ENCODE data around the gene ANKRD12. TPM values are rescaled to one million over a fixed set of nuclear protein-coding genes. Genes with fewer than 3 reads are reported as not detected.

The ANKRD12 gene
- total RNA-seq, 4 donors from 2014 or later = 84.7 to 137 (median 122) TPM

DNA sequence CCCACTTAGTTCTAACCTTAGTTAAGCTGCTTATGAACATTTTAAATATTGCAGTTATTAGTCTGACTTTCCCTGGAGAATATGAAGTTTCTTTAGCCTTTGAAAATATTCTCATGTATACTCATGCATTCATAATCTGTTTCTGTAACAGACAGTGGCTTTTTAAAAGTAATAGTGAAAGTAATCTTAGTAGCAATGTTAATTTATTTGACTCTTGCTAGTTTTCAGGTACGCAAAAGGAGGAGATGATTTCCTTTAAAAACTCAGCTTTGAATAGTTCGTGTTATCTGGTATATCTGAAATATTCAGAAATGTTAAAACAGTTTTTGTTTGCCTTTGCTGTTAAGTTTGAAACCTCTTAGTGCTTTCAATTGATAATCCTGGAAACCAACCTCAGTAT, 3.8 kb downstream of the ANKRD12 start:
- Histone ChIP-seq H3K4me1 (peaks cover 25 to 78% (median 28%) of the 10 kb centered on the region in 3 donors), H3K27me3 (no peaks in the 10 kb centered on the region), H3K27ac (peak overlapping the region in 3 of 4 donors; percentile 95 to 100 (median 96)), H3K36me3 (no peaks in the 10 kb centered on the region), H3K9me3 (no peaks in the 10 kb centered on the region), H3K4me3 (peak overlapping the region; percentile 73 to 99)
- WGBS, 2 donors (ENCODE audit: low coverage in 1 of 2) = 6 to 24% methylated on average over 2 of the region's 2 CpGs
- ATAC-seq = no peak
- no peak for TF ChIP-seq POLR2A (IDR thresholded peaks at IDR 0.05)

DNA sequence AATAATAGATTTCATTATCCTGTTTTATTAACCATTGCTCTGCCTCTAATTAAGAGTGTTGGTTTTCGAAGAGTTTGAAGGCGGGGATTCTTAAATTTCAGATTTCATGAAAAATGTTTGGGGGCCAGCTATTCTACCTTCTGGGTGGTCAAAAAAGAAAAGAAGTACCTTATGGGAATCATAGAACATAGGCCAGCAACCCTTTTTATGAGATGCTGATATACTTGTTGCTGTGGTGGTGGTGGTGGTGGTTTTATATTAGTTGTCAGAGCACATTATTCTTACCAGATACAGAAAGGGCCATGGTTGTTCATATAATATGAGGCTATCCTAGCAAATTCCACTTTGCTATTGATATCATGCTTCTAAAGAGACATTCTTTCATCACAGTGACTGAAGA, 4.4 kb downstream of the ANKRD12 start:
- TF ChIP-seq POLR2A (IDR thresholded peaks at IDR 0.05) = no peak
- TF ChIP-seq, protein P1, sequence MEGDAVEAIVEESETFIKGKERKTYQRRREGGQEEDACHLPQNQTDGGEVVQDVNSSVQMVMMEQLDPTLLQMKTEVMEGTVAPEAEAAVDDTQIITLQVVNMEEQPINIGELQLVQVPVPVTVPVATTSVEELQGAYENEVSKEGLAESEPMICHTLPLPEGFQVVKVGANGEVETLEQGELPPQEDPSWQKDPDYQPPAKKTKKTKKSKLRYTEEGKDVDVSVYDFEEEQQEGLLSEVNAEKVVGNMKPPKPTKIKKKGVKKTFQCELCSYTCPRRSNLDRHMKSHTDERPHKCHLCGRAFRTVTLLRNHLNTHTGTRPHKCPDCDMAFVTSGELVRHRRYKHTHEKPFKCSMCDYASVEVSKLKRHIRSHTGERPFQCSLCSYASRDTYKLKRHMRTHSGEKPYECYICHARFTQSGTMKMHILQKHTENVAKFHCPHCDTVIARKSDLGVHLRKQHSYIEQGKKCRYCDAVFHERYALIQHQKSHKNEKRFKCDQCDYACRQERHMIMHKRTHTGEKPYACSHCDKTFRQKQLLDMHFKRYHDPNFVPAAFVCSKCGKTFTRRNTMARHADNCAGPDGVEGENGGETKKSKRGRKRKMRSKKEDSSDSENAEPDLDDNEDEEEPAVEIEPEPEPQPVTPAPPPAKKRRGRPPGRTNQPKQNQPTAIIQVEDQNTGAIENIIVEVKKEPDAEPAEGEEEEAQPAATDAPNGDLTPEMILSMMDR (IDR thresholded peaks at IDR 0.05) = no peak
- TF ChIP-seq EP300 (IDR thresholded peaks at IDR 0.05) = no peak
- no peak for TF ChIP-seq POLR2AphosphoS5 (IDR thresholded peaks at IDR 0.05)
- no peaks in the 10 kb centered on the region for H3K36me3 ChIP-seq
- peak overlapping the region; percentile 15 to 100 (median 96) for H3K27ac ChIP-seq
- peaks cover 27 to 78% (median 28%) of the 10 kb centered on the region in 3 donors for H3K4me1 ChIP-seq
- no peaks in the 10 kb centered on the region for H3K9me3 ChIP-seq
- no peak overlapping the region for H3K4me3 ChIP-seq
- no peak for ATAC-seq
- 84 to 85% methylated on average over 2 of the region's 2 CpGs for WGBS, 2 donors (ENCODE audit: low coverage in 1 of 2)
- H3K27me3 ChIP-seq = no peaks in the 10 kb centered on the region

DNA sequence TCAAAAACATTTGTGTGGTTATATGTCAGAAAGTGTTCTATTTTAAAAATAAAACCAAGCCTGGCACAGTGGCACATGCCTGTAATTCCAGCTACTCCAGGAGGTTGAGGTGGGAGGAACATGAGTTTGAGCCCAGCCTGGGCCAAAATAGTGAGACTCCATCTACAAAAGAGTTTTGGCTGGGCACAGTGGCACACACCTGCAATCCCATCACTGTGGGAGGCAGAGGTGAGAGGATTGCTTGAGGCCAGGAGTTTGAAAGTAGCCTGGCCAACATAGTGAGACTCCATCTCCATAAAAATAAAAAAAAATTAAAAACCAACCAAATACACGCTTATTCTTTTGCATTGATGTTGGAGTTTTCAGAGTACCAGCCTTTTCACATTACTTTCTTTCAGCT, 9.6 kb downstream of the ANKRD12 start:
- Histone ChIP-seq H3K27ac (peak overlapping the region in 2 of 4 donors; percentile 2 to 39), H3K4me3 (no peak overlapping the region), H3K27me3 (no peaks in the 10 kb centered on the region), H3K4me1 (peaks cover 46 to 100% (median 56%) of the 10 kb centered on the region in 3 donors), H3K9me3 (no peaks in the 10 kb centered on the region), H3K36me3 (no peaks in the 10 kb centered on the region)
- no peak for TF ChIP-seq EP300 (IDR thresholded peaks at IDR 0.05)
- TF ChIP-seq, protein P1 (IDR thresholded peaks at IDR 0.05) = no peak
- TF ChIP-seq POLR2A (IDR thresholded peaks at IDR 0.05) = no peak
- no peak for TF ChIP-seq POLR2AphosphoS5 (IDR thresholded peaks at IDR 0.05)
- 73 to 95% methylated on average over 1 of the region's 1 CpG for WGBS, 2 donors (ENCODE audit: low coverage in 1 of 2)
- ATAC-seq = no peak

DNA sequence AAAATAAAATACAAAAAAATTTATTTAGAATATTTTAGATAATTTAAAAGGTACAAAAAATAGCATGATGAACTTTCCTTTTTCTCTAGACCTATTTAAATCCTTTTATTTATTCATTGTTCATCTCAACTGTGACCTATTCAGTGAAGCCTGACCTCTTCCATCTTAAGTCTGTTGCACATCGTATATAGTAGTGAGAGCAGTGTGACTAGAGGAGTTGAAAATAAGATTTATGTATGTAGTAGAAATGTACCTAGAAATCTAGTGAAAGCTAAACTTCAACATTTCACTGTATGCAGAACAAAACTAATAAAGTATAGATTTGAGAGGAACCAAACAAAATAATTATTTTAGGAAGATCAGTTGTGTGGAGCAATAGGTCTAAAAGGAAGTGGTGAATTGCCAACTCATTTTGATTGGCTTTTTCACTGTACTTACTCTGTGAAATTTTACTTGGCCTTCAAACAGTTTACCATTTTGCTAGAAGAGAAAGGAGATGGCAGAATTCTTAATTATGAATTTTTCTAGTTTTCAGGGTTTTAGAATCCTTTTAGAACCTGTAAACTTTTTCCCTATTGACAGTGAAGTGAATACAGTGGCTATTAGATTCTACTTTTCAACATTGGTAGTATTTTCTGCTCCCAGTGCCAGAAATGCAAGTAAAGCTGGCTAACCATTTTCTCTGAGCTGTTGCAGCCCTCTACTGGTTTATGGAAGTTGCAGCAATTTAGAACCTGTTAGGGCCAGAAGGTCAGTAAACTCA, 11.0 kb downstream of the ANKRD12 start:
- 14 to 18% methylated on average over 1 of the region's 1 CpG for WGBS, 2 donors (ENCODE audit: low coverage in 1 of 2)
- H3K4me3 ChIP-seq = no peak overlapping the region
- TF ChIP-seq EP300 (IDR thresholded peaks at IDR 0.05) = no peak
- TF ChIP-seq, protein P1 (IDR thresholded peaks at IDR 0.05) = peak; percentile 66 to 90 (median 84)
- peak; percentile 30 for TF ChIP-seq POLR2AphosphoS5 (IDR thresholded peaks at IDR 0.05)
- H3K27ac ChIP-seq = peak overlapping the region in 2 of 4 donors; percentile 39 to 42
- H3K4me1 ChIP-seq = peaks cover 40 to 100% (median 42%) of the 10 kb centered on the region in 3 donors
- no peaks in the 10 kb centered on the region for H3K9me3 ChIP-seq
- ATAC-seq = peak; percentile 65
- no peaks in the 10 kb centered on the region for H3K27me3 ChIP-seq
- H3K36me3 ChIP-seq = no peaks in the 10 kb centered on the region

DNA sequence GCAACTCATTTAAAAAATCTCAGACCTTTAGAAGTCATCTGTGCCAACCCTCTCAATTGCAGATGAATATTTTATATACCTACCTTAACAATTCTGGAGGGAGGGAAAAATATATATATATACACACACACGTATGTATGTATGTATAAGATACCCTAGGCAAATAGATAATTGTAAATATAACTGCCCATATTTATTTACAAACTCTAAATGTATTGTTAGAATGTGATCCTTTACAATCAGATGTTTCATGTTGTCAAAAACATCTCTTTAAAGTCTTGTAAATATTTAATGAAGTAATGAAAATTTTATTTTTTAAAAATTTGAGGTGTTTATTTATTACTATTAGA, 11.6 kb downstream of the ANKRD12 start:
- Histone ChIP-seq H3K27me3 (no peaks in the 10 kb centered on the region), H3K9me3 (no peaks in the 10 kb centered on the region), H3K27ac (peak overlapping the region in 1 of 4 donors; percentile 42), H3K36me3 (no peaks in the 10 kb centered on the region), H3K4me3 (no peak overlapping the region), H3K4me1 (peaks cover 40 to 100% (median 43%) of the 10 kb centered on the region in 3 donors)
- TF ChIP-seq EP300 (IDR thresholded peaks at IDR 0.05) (no peak), POLR2AphosphoS5 (IDR thresholded peaks at IDR 0.05) (no peak), POLR2A (IDR thresholded peaks at IDR 0.05) (no peak)
- TF ChIP-seq, protein P1 (IDR thresholded peaks at IDR 0.05) = no peak
- WGBS, 2 donors (ENCODE audit: low coverage in 1 of 2) = 17 to 30% methylated on average over 1 of the region's 1 CpG
- no peak for ATAC-seq
